Neutrophil (primary cell): ENCODE data around the gene STX8.
"Not testable (repeated sequence)": the region's sequence is repeated elsewhere in the genome, so short reads cannot be mapped to it uniquely, and the experiment has no call there.

Source experiments
- H3K27ac ChIP-seq: fragments of 200-600 bp; sonication (generic); 2 replicates; pipeline ENCODE4 v1.5.1; 2016; ENCODE audit warnings: mild to moderate bottlenecking, moderate library complexity
- H3K27me3 ChIP-seq: fragments of 200-600 bp; sonication (generic); 2 replicates; pipeline ENCODE4 v1.6.0; 2016; ENCODE audit warnings: mild to moderate bottlenecking
- H3K36me3 ChIP-seq: fragments of 200-600 bp; sonication (generic); 2 replicates; pipeline ENCODE4 v1.5.1; 2017
- H3K4me1 ChIP-seq, 2 experiments: fragments of 200-600 bp in 1 of 2; sonication (generic) in 1 of 2; 1 replicate in 1 of 2; 2 replicates in 1 of 2; pipeline versions ENCODE4 v1.5.1 to v1.6.1; 2013 to 2016; ENCODE audit warnings: low read depth in 1 of 2, low read length in 1 of 2, mild to moderate bottlenecking in 1 of 2, moderate library complexity in 1 of 2; ENCODE audit not compliant: control insufficient read depth in 1 of 2, insufficient read depth in 1 of 2
- H3K4me3 ChIP-seq, 2 experiments: fragments of 200-600 bp in 1 of 2; sonication (generic) in 1 of 2; 1 replicate in 1 of 2; 2 replicates in 1 of 2; pipeline ENCODE4 v1.5.1; 2013 to 2016; ENCODE audit warnings: low read depth in 1 of 2, low read length in 1 of 2, mild to moderate bottlenecking in 1 of 2, moderate library complexity in 1 of 2
- H3K9me3 ChIP-seq: fragments of 200-600 bp; sonication (generic); 2 replicates; pipeline ENCODE4 v1.5.1; 2016
- TF ChIP-seq, protein P1 (sequence below): fragments of 200-600 bp; sonication (generic); IDR thresholded peaks from 2 replicates; pipeline ENCODE4 v1.5.1; 2016; ENCODE audit warnings: antibody characterized with exemption

The STX8 gene

GRCh38 chr17:9339958-9340357, 235.7 kb downstream of the STX8 start:
- H3K9me3 ChIP-seq, result peaks cover 4% of the 10 kb centered on the region
- H3K4me3 ChIP-seq, result no peak overlapping the region
- no peaks in the 10 kb centered on the region for H3K27me3 ChIP-seq
- H3K36me3 ChIP-seq, result no peaks in the 10 kb centered on the region
- no peak overlapping the region for H3K27ac ChIP-seq
- TF ChIP-seq, protein P1, sequence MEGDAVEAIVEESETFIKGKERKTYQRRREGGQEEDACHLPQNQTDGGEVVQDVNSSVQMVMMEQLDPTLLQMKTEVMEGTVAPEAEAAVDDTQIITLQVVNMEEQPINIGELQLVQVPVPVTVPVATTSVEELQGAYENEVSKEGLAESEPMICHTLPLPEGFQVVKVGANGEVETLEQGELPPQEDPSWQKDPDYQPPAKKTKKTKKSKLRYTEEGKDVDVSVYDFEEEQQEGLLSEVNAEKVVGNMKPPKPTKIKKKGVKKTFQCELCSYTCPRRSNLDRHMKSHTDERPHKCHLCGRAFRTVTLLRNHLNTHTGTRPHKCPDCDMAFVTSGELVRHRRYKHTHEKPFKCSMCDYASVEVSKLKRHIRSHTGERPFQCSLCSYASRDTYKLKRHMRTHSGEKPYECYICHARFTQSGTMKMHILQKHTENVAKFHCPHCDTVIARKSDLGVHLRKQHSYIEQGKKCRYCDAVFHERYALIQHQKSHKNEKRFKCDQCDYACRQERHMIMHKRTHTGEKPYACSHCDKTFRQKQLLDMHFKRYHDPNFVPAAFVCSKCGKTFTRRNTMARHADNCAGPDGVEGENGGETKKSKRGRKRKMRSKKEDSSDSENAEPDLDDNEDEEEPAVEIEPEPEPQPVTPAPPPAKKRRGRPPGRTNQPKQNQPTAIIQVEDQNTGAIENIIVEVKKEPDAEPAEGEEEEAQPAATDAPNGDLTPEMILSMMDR, result no peak
- H3K4me1 ChIP-seq, result no peaks in the 10 kb centered on the region

GRCh38 chr17:9339482-9339881, 236.1 kb downstream of the STX8 start:
- not testable (repeated sequence) for H3K4me3 ChIP-seq, H3K9me3 ChIP-seq, H3K4me1 ChIP-seq, H3K27ac ChIP-seq, H3K27me3 ChIP-seq, H3K36me3 ChIP-seq

- no peaks in the 10 kb centered on the region for H3K27me3 ChIP-seq
- peaks cover 7% of the 10 kb centered on the region for H3K9me3 ChIP-seq
- no peak overlapping the region for H3K4me3 ChIP-seq
- no peaks in the 10 kb centered on the region for H3K36me3 ChIP-seq
- H3K27ac ChIP-seq, result no peak overlapping the region
- no peaks in the 10 kb centered on the region for H3K4me1 ChIP-seq
- TF ChIP-seq, protein P1, result no peak
Observed at GRCh38 chr17:9336817-9337216, 238.8 kb downstream of the STX8 start.

GRCh38 chr17:9334536-9335446, 240.8 kb downstream of the STX8 start:
- Histone ChIP-seq H3K36me3 (no peaks in the 10 kb centered on the region), H3K4me3 (no peak overlapping the region), H3K4me1 (no peaks in the 10 kb centered on the region), H3K27me3 (no peaks in the 10 kb centered on the region), H3K27ac (no peak overlapping the region), H3K9me3 (peaks cover 7% of the 10 kb centered on the region)
- TF ChIP-seq, protein P1, result no peak

DNA sequence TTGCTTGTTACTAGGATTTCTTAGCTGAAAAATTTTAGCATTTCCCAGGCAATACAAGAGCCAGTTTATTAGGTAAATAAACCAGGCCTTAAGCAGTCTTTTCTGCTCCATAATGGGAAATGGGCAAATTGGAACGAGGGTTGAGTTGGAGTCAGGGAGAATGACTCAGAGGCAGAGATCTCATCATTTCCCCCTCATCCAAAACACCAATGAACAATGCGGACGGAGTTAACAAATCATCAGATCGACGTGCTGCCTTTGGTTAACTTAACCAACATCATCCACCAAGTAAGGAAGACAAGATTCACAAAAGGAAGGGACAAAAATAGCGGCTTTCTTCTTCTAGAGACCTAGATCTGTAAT, 243.5 kb downstream of the STX8 start:
- Histone ChIP-seq H3K27me3 (no peaks in the 10 kb centered on the region), H3K27ac (no peak overlapping the region), H3K4me1 (no peaks in the 10 kb centered on the region), H3K9me3 (peaks cover 7% of the 10 kb centered on the region), H3K4me3 (no peak overlapping the region), H3K36me3 (no peaks in the 10 kb centered on the region)
- TF ChIP-seq, protein P1, result no peak

- peaks cover 7% of the 10 kb centered on the region for H3K9me3 ChIP-seq
- TF ChIP-seq, protein P1, result no peak
- H3K4me3 ChIP-seq, result no peak overlapping the region
- H3K27ac ChIP-seq, result no peak overlapping the region
- no peaks in the 10 kb centered on the region for H3K36me3 ChIP-seq
- no peaks in the 10 kb centered on the region for H3K4me1 ChIP-seq
- no peaks in the 10 kb centered on the region for H3K27me3 ChIP-seq
Observed at GRCh38 chr17:9331279-9332131, 244.1 kb downstream of the STX8 start.
